SK-N-MC (cell line): ENCODE measurements around the gene CHMP6.

Experiments used
- EZH2 ChIP-seq: fragments of 200-600 bp; sonication (generic); IDR thresholded peaks from one replicate; pipeline ENCODE4 v1.6.1; 2017; ENCODE audit warnings: antibody characterized with exemption
- POLR2AphosphoS5 ChIP-seq: IDR thresholded peaks from 2 replicates; pipeline ENCODE4 v1.6.1; 2012; ENCODE audit warnings: mild to moderate bottlenecking, low read depth, low read length, borderline replicate concordance

- no peak for TF ChIP-seq POLR2AphosphoS5
- no peak for TF ChIP-seq EZH2
These were observed 23.0 kb upstream of the CHMP6 start for GRCh38 chr17:80968602-80969029.
